ENCODE results near the gene AFF4. TPM values are rescaled to one million over a fixed set of nuclear protein-coding genes. Genes with fewer than 3 reads are reported as not detected.

The AFF4 gene
- total RNA-seq, 4 donors from 2014 or later = 55.0 to 87.6 (median 75.3) TPM

DNA sequence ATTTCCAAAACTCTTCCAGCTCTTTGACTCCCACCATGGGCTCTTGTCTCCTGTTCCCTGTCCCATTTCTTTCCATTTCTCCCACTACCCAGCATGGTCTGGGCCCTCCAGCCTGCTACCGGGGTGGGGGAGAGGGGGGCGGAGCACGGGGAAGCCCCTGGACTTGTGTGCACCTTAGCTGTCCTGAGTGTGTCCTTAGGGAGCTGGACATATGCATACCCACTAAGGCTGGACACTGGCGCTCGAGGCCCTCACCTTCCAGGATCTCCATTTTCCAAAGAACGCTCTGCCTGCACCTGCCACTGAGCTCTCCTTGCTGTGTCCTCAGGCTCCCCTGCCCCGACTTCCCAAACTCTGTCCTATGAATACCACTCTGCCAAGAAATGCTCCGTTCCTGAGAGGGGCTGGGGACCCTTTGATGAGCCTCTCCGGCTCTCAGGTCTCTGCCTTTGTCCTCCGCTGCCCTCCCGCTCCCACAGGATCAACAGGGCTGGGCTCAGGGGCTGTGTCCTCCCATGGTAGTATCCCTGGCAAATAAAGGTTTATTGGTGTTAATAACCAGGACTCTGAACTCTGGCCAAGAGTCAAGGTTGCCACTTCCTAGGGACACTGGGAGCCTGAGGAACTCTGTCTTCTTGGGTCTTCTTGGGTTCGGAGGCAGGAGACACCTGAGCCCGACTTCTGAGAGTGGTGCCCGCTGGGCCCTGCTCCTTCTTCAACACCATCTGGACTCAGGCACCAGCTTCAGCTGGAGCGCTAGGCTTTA is 132.2 kb downstream of the AFF4 start:
- peaks cover 0 to 6% of the 10 kb centered on the region in 2 donors for H3K36me3 ChIP-seq
- no peak for ATAC-seq
- WGBS, 2 donors (ENCODE audit: low coverage in 1 of 2) = 93 to 96% methylated on average over 3 to 8 of the region's 15 CpGs
- H3K4me1 ChIP-seq = peaks cover 0 to 28% (median 7%) of the 10 kb centered on the region in 3 donors
- TF ChIP-seq EP300 (IDR thresholded peaks at IDR 0.05) = no peak
- no peak for TF ChIP-seq POLR2AphosphoS5 (IDR thresholded peaks at IDR 0.05)
- TF ChIP-seq, protein P1, sequence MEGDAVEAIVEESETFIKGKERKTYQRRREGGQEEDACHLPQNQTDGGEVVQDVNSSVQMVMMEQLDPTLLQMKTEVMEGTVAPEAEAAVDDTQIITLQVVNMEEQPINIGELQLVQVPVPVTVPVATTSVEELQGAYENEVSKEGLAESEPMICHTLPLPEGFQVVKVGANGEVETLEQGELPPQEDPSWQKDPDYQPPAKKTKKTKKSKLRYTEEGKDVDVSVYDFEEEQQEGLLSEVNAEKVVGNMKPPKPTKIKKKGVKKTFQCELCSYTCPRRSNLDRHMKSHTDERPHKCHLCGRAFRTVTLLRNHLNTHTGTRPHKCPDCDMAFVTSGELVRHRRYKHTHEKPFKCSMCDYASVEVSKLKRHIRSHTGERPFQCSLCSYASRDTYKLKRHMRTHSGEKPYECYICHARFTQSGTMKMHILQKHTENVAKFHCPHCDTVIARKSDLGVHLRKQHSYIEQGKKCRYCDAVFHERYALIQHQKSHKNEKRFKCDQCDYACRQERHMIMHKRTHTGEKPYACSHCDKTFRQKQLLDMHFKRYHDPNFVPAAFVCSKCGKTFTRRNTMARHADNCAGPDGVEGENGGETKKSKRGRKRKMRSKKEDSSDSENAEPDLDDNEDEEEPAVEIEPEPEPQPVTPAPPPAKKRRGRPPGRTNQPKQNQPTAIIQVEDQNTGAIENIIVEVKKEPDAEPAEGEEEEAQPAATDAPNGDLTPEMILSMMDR (IDR thresholded peaks at IDR 0.05) = no peak
- no peak for TF ChIP-seq POLR2A (IDR thresholded peaks at IDR 0.05)
- no peaks in the 10 kb centered on the region for H3K9me3 ChIP-seq
- H3K27ac ChIP-seq = peak overlapping the region in 3 of 4 donors; percentile 85 to 88 (median 88)
- H3K27me3 ChIP-seq = no peaks in the 10 kb centered on the region
- H3K4me3 ChIP-seq = peak overlapping the region in 1 of 2 donors; percentile 92

DNA sequence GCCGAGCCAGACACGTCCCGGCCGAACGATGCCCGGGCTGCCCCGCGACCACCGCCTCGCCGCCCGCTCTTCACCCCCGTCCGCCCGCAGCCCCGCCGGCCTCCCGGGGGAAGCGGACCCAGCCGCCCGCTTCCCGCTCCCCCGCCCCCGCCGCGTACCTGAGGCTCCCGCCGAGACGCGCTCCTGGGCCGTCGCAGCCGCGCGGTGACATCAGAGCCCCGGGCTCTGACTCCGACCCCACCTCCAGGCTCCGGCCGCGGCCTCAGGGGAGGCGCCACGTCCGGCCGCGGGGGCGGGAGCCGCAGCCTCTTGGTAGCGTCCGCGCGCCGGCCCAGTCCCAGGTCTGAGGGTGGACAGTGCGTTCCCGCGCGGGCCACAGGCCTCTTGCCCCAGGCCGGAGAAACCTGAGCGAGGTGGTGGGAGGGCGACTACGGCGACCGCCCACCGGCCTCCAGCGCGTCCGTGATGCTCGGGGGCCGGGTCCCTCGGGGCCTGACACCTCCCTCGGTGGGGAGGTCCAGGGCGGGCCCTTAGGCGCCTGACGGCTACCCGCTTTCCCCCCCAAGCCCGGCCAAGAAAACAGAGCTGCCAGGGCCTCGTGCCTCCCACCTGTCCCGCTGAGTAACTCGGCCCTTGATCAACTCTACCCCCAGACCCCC is 132.9 kb downstream of the AFF4 start, which contains the start of gene SHROOM1:
Gene SHROOM1 (minus strand): TSS at position 212 of the 659 bp plus-strand sequence. CDS start 4,507 bp downstream, outside the sequence.
- peaks cover 0 to 11% of the 10 kb centered on the region in 2 donors for H3K36me3 ChIP-seq
- peak within 1 kb of the TSS; percentile 50 to 92 for H3K4me3 ChIP-seq
- no peaks in the 10 kb centered on the region for H3K9me3 ChIP-seq
- WGBS, 2 donors (ENCODE audit: low coverage in 1 of 2) = 9 to 41% methylated on average over 4 to 9 of the region's 78 CpGs
- peaks cover 5% of the 10 kb centered on the region for H3K27me3 ChIP-seq
- TF ChIP-seq POLR2AphosphoS5 (IDR thresholded peaks at IDR 0.05) = peak; percentile 6
- TF ChIP-seq EP300 (IDR thresholded peaks at IDR 0.05) = no peak
- peak within 1 kb of the TSS; percentile 2 to 88 (median 86) for H3K27ac ChIP-seq
- peak; percentile 76 for ATAC-seq
- H3K4me1 ChIP-seq = peaks cover 0 to 34% (median 7%) of the 10 kb centered on the region in 3 donors

DNA sequence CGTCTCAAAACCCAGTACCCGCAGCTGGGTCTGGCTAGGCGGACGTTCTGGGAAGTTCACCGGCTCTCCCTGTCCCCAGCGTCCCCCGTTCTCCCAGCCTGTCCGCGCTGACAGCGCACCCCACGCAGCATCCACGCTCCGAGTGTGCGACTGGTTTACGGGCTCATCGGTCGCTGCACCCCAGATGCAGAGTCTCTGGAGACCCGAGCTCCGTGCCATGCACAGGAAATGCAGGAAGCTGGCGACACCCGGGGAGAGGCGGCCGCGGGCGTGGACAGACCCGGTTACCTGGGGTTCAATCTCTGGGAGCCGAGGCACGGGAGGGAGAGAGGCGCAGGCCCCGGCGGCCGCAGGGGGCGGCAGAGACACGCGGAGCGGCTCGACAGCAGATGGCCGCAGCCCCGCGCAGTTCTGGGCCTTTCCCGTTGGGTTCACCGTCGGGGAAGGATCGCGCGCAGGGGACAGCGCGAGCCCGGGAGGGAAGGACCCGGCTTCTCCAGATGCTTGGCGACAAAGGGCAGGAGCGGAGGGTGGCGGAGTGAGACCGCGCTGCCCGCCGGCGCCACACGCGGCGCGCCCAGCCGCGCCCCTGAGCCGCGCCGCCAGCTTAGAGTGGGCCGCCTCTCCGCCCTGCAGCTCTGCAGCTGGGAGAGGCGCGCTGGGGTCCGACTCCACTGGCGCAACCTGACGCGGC is 133.5 kb downstream of the AFF4 start:
- WGBS, 2 donors (ENCODE audit: low coverage in 1 of 2) = no CpG with 5 or more reads among the region's 75 CpGs
- ATAC-seq = peak; percentile 90
- Histone ChIP-seq H3K27me3 (peaks cover 12% of the 10 kb centered on the region), H3K27ac (peak overlapping the region; percentile 2 to 88 (median 86)), H3K4me3 (peak overlapping the region; percentile 50 to 92), H3K4me1 (peaks cover 0 to 38% (median 7%) of the 10 kb centered on the region in 3 donors), H3K36me3 (peaks cover 0 to 18% of the 10 kb centered on the region in 2 donors), H3K9me3 (no peaks in the 10 kb centered on the region)
- peak; percentile 34 for TF ChIP-seq POLR2AphosphoS5 (IDR thresholded peaks at IDR 0.05)
- TF ChIP-seq, protein P1 (IDR thresholded peaks at IDR 0.05) = peak in 3 of 4 experiments; percentile 84 to 97 (median 84)
- no peak for TF ChIP-seq EP300 (IDR thresholded peaks at IDR 0.05)
- no peak for TF ChIP-seq POLR2A (IDR thresholded peaks at IDR 0.05)

DNA sequence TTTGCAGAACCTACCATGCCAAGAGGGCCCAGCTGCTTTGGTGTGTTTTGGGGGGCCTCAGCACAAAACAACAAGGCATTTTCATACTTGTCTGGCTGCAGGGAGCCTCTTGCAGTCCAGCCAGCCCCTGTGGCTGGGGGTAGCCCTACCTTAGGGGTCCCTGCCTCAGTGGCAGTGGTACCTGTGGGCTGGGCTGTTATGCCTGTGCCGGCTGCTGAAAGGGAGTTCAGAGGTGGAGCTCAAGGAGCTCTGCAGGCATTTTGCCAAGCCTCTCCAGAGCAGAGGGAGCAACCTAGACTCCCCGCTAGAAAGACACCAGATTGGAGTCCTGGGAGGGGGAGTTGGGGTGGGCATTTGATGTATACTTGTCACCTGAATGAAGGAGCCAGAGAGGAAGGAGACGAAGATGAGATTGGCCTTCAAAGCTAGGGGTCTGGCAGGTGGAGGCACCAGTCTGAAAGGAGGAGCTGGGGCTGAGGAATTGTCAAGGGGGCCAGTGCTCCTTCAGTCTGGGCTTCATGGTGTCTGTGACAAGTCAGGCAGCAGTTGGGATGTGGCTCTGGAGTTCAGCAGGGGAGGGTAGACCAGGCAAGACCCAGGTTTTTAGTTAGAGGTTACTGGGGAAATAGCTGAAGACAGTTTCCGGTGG is 134.5 kb downstream of the AFF4 start:
- Histone ChIP-seq H3K4me3 (peak overlapping the region in 1 of 2 donors; percentile 92), H3K27ac (no peak overlapping the region), H3K36me3 (peaks cover 0 to 23% of the 10 kb centered on the region in 2 donors), H3K9me3 (no peaks in the 10 kb centered on the region), H3K27me3 (peaks cover 12% of the 10 kb centered on the region), H3K4me1 (peaks cover 0 to 38% (median 7%) of the 10 kb centered on the region in 3 donors)
- no peak for TF ChIP-seq POLR2A (IDR thresholded peaks at IDR 0.05)
- no peak for TF ChIP-seq POLR2AphosphoS5 (IDR thresholded peaks at IDR 0.05)
- TF ChIP-seq, protein P1 (IDR thresholded peaks at IDR 0.05) = no peak
- no peak for TF ChIP-seq EP300 (IDR thresholded peaks at IDR 0.05)
- 81 to 92% methylated on average over 2 to 3 of the region's 4 CpGs for WGBS, 2 donors (ENCODE audit: low coverage in 1 of 2)
- ATAC-seq = no peak

Data from gastroesophageal sphincter (tissue), 4 donors.